GM21367 (cell line): Measurements from ENCODE around the gene CUTC.

ENCODE experiments used
- ATAC-seq: cut with Tn5 transposase; IDR thresholded peaks from one replicate; pipeline ENCODE4 v1.9.1; 2021; ENCODE audit not compliant: unreplicated experiment

CUTC gene

DNA sequence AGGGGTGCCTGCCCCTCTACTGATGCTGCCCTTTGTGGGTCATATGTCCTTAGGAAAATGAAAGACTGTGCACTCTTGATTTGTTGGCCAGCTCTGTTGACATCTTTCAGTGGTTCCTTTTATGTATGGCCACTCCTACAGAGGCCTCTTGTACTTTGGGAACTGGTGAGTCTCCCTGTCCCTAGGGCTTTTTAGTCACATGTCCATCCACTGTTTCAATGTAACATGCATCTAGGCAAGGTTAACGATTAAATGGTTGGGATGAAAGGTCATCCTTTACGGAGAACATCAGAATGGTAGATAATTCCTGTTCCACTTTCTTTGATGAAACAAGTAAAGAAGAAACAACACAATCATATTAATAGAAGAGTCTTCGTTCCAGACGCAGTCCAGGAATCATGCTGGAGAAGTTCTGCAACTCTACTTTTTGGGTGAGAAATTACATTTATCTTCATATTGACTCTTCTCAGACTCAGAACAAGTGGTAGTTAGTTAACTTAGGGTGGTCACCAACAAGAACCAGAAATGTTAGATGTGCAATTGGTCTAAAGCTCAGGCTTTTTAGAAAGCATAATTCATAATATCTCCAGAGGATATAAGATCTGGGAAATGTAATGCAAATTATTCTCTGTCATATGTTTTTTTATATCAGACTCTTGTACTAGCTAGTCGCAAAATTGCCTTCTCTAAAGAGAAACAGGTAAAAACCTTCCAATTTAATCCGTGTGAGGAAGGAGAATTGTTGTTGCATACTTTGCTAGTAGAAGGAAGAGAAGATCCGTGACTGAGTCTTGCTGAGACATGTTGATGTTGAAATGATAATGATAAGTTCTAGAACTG, 50.6 kb downstream of the CUTC start, which contains the start of gene ABCC2:
Gene ABCC2 (plus strand): TSS at position 194 of the 840 bp plus-strand sequence. CDS start 205 bp downstream, at position 399.
- no peak for ATAC-seq

GRCh38 chr10:99784016-99784726, 52.1 kb downstream of the CUTC start:
- no peak for ATAC-seq

GRCh38 chr10:99784727-99785441, 52.9 kb downstream of the CUTC start:
- no peak for ATAC-seq

DNA sequence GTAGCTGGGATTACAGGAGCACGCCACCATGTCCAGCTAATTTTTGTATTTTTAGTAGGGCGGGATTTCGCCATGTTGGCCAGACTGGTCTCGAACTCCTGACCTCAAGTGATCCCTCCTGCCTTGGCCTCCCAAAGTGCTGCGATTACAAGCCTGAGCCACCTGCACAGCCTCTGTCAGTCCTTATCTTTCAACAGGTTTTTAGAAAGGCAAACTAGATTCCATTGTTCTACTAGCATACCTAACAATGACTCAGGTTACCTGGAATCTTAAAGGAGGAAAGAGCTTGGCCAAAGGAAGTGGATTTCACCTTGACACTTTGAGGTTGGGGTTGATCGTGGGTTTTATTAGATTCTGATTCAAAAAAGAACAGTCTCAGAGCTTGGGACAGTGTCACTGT, 53.6 kb downstream of the CUTC start:
- no peak for ATAC-seq

DNA sequence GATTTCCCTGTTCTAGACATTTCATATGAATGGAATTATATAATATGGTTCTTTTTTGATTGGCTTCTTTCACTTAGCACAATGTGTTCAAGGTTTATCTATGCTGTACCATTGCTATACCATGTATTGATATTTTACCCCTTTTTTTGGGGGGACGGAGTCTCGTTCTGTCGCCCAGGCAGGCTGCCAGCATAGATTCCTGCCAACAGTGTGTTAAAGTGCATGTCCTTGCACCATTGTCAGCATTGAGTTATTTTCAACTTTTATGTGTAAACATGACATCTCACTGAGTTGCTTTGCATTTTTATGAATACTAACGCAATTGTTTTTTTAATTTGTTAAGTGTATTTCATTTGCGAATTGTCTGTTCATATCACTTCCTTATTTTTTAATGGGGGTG, 55.3 kb downstream of the CUTC start:
- no peak for ATAC-seq

DNA sequence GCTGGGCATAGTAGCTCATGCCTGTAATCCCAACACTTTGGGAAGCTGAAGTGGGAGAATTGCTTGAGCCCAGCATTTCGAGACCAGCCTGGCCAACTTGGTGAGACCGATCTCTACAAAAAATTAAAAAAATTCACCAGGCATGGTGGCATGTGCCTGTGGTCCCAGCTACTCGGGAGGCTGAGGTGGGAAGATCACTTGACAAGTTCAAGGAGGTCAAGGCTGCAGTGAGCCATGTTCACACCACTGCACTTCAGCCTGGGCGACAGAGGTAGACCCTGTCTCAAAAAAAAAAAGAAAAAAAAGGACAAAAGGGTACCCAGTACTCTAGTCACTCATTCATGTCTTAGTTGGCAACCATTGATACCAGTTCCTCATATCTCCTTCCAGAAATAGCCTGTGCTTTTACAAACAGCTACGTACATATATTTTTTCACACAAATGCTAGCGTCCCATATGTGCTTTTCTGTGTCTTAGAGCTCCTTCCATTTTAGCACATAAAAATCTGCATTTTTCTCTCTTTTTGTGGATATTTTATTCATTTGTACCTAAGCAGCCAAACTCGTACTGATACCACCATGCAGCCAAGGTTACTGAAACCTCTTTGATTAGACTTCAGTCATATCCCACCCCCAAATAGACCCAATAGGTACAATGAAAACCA, 55.9 kb downstream of the CUTC start:
- ATAC-seq = no peak

DNA sequence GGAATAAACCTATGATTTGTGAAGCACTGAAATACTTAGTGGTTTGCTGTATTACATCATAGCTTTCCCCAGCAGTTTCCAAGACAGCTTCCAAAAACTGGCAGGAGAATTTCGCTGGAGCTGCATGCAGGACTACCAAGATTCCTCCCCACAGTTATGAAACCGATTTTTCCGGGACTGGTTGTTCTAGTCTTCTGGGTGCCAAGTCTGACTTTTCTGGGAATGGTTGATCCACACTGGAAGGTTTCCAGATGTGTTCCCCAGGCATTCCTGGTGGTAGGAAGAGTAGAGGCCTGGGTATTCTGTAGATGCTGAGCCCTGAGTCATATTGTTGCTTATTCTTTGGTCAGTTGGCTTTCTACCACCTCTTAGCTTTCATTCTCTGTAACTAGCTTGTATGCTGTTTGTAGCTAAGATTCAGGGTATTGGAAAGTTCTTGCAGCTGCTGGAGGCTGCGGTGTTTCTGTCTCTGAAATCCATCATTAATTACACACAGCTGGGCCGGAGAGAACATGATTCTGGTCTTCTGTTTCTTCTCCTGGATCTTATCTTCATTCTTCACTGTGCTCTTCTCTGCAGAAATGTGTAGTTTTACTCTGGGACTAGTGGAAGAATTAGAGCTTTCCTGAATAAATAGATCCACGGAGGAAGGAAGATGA, 56.7 kb downstream of the CUTC start:
- ATAC-seq = no peak

- ATAC-seq = no peak
Measured at GRCh38 chr10:99791831-99792230, 59.8 kb downstream of the CUTC start.

DNA sequence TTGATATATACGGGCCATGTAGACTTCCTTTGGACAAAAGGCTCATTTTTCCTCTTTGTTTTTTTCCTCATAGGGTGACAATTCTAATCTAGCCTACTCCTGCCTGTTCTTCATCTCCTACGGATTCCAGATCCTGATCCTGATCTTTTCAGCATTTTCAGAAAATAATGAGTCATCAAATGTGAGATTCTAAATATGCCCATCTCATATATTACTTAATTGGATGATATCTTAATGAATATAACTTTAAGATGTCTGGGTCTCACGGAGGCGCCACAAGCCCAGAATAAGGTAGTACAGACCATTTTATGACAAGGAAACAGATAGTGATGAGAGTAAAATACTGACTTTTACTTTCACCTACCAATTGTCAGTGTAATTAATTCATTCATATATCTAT, 61.8 kb downstream of the CUTC start:
- no peak for ATAC-seq

GRCh38 chr10:99796928-99797327, 64.9 kb downstream of the CUTC start:
- ATAC-seq = no peak

DNA sequence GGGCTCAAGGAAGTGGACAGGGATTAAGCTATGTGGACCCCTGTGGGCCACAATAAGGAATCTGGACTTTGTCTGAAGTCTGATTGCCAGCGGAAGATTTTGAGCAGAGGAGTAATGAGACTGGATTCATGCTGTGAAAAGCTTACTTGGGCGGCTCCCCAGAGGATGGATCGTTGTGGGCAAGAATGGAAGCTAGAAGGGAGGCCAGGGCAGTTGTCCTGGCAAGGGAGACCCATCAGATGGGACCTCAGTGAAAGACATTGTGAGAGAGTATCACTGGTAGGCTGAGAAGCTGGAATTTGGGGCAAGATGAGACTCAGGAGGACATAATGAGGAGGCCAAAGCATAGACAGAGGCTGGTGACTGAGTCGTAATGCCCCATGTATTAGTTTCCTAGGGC, 66.0 kb downstream of the CUTC start:
- ATAC-seq = no peak

DNA sequence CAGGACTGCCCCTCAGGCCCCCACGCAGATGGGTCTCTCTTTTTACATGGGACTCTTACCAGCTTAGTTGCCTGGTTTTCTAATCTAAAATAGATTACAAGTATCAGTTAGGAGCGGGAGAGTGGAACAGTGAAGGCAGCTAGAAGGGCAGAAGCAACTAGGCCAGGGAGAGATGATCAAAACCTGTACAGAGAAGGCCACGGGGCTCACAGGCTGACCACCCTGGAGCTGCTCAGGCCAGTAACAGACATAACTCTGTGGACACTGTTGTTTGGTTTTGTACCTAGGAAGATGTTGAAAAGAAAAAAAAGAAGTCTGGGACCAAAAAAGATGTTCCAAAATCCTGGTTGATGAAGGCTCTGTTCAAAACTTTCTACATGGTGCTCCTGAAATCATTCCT, 66.9 kb downstream of the CUTC start:
- ATAC-seq = no peak

- ATAC-seq = no peak
Measured at GRCh38 chr10:99799613-99800012, 67.6 kb downstream of the CUTC start.

- no peak for ATAC-seq
Measured at GRCh38 chr10:99804471-99804870, 72.4 kb downstream of the CUTC start.

DNA sequence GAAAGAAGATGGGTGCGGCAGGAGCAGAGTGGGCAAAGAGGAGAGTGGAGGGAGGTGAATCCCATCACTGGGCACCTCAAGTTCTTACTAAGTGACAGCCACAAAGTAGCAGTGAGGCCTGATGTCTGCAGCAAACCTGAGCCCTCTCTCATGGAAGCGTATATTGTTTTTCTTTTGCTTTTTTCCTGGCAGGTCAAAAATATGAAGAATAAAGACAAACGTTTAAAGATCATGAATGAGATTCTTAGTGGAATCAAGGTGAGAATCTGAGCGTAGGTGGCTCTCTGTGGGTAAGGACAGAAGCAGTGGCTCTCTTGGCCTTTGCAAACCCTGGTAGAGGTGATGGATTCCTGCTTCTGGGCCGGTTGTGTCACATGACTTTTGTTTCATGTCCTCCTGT, 73.2 kb downstream of the CUTC start:
- ATAC-seq = no peak
